Lower leg skin (tissue), 4 donors: Measurements from ENCODE around the gene GPRIN1. TPM values are rescaled to one million over a fixed set of nuclear protein-coding genes. Genes with fewer than 3 reads are reported as not detected.

Source experiments
- DNase-seq, 2 donors: peaks; one replicate each; pipeline ENCODE4 v3.0.0-alpha.2; 2019; ENCODE audit warnings: low spot score in 2 of 2
- H3K4me3 ChIP-seq: fragments of 200-600 bp; sonication (generic); 2 replicates; pipeline ENCODE4 v1.5.1; 2017; ENCODE audit warnings: mild to moderate bottlenecking, low read depth; ENCODE audit not compliant: poor library complexity, severe bottlenecking
- POLR2A ChIP-seq, 2 donors: fragments of 450-650 bp; IDR thresholded peaks; one replicate each; pipeline ENCODE4 v1.6.1; 2016 to 2017; ENCODE audit warnings: antibody characterized with exemption in 2 of 2, mild to moderate bottlenecking in 1 of 2, moderate library complexity in 1 of 2
- WGBS, 2 donors: methylation state at CpG; one replicate each; pipeline ENCODE4 v1.1.5; 2018; 5-methylcytosine and 5-hydroxymethylcytosine counted together
- intact Hi-C: fragments of 100-400 bp; cut with DNase I; formaldehyde crosslinking; loops from one replicate; pipeline ENCODE4 v1.15.0; 2023; ENCODE audit warnings: low total_unique reads
- total RNA-seq, 4 donors: library from RNA; depleted of rRNA; stranded (reverse); fragments of >200 nt; gene quantifications; one replicate each; pipeline ENCODE4 v1.1.0, GENCODE V29; 2016
- TF ChIP-seq, protein P1 (sequence below), 3 donors: fragments of 450-650 bp; IDR thresholded peaks; one replicate each; pipeline ENCODE4 v1.5.1; 2016; ENCODE audit warnings: antibody characterized with exemption in 3 of 3, mild to moderate bottlenecking in 3 of 3, moderate library complexity in 2 of 3

Gene GPRIN1
- total RNA-seq, 4 donors from 2014 or later: 0.72 to 1.7 (median 1.5) TPM

DNA sequence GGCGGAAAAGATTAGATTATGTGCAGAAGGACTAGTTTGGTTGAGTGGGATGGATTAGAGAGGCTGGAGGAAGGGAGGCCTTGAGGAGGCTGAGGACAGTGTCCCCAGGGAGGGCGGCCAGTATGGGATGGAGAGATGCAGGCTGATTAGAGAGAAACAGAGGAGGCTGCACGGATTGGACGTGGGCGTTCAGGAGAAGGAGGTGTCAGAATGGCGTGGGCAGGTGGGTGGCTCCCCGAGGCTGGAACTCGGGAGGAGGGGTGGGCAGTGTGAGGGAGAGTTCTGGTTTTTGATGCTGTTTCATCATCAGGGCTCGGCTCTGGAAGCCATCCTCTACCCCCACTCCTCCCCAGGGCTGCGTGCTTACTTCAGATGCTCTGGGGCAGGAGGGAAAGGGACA is 47.8 kb downstream of the GPRIN1 start:
- WGBS, 2 donors: 53 to 54% methylated on average over 10 of the region's 10 CpGs
- intact Hi-C loops: no loop called here
- DNase-seq: no peak
- TF ChIP-seq POLR2A (IDR thresholded peaks at IDR 0.05): no peak
- TF ChIP-seq, protein P1, sequence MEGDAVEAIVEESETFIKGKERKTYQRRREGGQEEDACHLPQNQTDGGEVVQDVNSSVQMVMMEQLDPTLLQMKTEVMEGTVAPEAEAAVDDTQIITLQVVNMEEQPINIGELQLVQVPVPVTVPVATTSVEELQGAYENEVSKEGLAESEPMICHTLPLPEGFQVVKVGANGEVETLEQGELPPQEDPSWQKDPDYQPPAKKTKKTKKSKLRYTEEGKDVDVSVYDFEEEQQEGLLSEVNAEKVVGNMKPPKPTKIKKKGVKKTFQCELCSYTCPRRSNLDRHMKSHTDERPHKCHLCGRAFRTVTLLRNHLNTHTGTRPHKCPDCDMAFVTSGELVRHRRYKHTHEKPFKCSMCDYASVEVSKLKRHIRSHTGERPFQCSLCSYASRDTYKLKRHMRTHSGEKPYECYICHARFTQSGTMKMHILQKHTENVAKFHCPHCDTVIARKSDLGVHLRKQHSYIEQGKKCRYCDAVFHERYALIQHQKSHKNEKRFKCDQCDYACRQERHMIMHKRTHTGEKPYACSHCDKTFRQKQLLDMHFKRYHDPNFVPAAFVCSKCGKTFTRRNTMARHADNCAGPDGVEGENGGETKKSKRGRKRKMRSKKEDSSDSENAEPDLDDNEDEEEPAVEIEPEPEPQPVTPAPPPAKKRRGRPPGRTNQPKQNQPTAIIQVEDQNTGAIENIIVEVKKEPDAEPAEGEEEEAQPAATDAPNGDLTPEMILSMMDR (IDR thresholded peaks at IDR 0.05): no peak
- no peak overlapping the region for H3K4me3 ChIP-seq

DNA sequence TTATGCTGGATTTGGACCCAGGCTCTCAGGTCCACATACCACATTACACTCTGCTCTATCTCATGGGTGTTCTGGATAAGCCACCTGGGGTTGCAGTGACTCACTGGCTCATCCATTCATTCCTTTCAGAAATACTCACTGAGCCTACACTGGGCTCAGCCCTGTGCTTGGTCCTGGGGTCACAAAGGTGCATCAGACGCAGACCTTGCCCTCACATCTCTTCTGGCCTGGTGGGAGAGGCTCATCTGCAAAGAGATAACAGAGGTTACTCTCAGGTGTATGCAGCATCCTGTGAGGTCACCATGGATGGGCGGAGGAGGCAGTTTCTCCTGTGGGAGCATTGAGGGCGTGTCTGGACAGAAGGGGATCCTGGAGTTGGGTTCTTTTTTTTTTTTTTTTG is 48.7 kb downstream of the GPRIN1 start:
- WGBS, 2 donors: 78 to 87% methylated on average over 3 of the region's 3 CpGs
- TF ChIP-seq, protein P1 (IDR thresholded peaks at IDR 0.05): no peak
- TF ChIP-seq POLR2A (IDR thresholded peaks at IDR 0.05): no peak
- intact Hi-C loops: no loop called here
- no peak for DNase-seq
- H3K4me3 ChIP-seq: no peak overlapping the region

DNA sequence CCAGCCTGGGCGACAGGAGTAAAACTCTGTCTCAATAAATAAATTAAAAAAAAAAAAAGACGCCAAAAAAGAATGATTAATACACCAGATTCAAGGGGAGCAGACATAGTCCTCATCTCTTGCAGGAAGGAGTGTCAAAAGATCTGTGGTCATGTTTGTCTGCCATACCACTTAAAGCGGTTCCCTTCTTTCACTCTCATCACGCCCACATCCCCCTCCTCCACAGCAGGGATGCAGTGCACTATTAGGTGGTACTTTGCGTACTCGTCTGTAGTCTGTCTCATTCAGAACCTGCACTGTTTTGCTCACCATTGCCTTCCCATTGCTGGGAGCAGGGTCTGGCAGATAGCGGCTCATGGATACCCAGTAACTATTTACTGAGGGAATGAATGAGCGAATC is 49.6 kb downstream of the GPRIN1 start:
- intact Hi-C loops: no loop called here
- no peak for DNase-seq
- H3K4me3 ChIP-seq: no peak overlapping the region
- 73 to 82% methylated on average over 8 of the region's 8 CpGs for WGBS, 2 donors
- TF ChIP-seq POLR2A (IDR thresholded peaks at IDR 0.05): no peak
- TF ChIP-seq, protein P1 (IDR thresholded peaks at IDR 0.05): no peak

DNA sequence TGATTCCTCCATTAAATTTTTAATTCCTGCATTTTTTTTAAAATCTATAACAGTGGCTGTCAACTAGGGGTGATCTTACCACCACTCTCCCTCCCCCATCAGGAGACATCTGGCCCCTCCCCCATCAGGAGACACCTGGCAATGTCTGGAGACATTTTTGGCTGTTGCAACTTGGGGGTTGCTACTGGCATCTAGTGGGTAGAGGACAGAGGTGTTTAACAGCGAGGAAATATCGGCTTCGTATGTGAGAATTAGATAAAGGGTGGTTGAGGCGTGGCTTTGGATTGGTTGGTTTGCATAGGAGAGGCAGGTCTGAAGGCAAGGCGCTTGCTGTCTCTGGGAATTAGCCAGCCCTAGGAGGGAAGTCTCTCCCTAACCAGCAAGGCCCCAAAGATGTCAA is 50.3 kb downstream of the GPRIN1 start:
- no peak for TF ChIP-seq POLR2A (IDR thresholded peaks at IDR 0.05)
- TF ChIP-seq, protein P1 (IDR thresholded peaks at IDR 0.05): no peak
- DNase-seq: no peak
- H3K4me3 ChIP-seq: no peak overlapping the region
- WGBS, 2 donors: 41 to 43% methylated on average over 5 of the region's 5 CpGs
- intact Hi-C loops: no loop called here

DNA sequence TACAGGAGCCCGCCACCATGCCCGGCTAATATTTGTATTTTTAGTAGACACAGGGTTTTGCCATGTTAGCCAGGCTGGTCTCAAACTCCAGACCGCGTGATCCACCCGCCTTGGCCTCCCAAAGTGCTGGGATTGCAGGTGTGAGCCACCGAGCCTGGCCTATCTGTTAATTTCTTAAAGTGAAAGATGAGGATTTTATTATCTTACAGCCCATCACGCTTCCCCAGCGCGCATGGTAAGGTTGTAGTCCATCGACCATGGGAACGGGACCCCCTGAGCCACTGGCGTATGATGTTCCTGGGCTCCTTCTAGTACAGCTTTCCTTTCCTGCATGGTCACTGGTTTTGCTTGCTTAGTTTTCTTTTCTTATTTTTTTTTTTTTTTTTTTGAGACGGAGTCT is 52.1 kb downstream of the GPRIN1 start:
- no peak for DNase-seq
- TF ChIP-seq POLR2A (IDR thresholded peaks at IDR 0.05): no peak
- TF ChIP-seq, protein P1 (IDR thresholded peaks at IDR 0.05): no peak
- no peak overlapping the region for H3K4me3 ChIP-seq
- intact Hi-C loops: no loop called here
- WGBS, 2 donors: 96 to 98% methylated on average over 13 of the region's 13 CpGs
